Sigmoid colon (tissue), 4 donors: ENCODE measurements around the gene ALDH3B2.

Experiments used
- EP300 ChIP-seq, 4 donors: sonication (generic); formaldehyde crosslinking; IDR thresholded peaks; one replicate each; pipeline ENCODE4 v1.6.1; 2017; ENCODE audit warnings: antibody characterized with exemption in 4 of 4
- POLR2A ChIP-seq, 2 donors: fragments of 450-650 bp; IDR thresholded peaks; one replicate each; pipeline ENCODE4 v1.6.1; 2016; ENCODE audit warnings: antibody characterized with exemption in 2 of 2, mild to moderate bottlenecking in 2 of 2, moderate library complexity in 2 of 2
- POLR2AphosphoS5 ChIP-seq, 4 donors: sonication (generic); formaldehyde crosslinking; IDR thresholded peaks; one replicate each; pipeline ENCODE4 v1.6.1; 2017; ENCODE audit warnings: antibody characterized with exemption in 4 of 4
- TF ChIP-seq, protein P1 (sequence below), 4 experiments: fragments of 450-650 bp in 3 of 4; fragments of 200-600 bp in 1 of 4; IDR thresholded peaks; one replicate each; pipeline ENCODE4 v1.5.1; 2016 to 2019; ENCODE audit warnings: antibody characterized with exemption in 4 of 4, mild to moderate bottlenecking in 3 of 4, moderate library complexity in 2 of 4

DNA sequence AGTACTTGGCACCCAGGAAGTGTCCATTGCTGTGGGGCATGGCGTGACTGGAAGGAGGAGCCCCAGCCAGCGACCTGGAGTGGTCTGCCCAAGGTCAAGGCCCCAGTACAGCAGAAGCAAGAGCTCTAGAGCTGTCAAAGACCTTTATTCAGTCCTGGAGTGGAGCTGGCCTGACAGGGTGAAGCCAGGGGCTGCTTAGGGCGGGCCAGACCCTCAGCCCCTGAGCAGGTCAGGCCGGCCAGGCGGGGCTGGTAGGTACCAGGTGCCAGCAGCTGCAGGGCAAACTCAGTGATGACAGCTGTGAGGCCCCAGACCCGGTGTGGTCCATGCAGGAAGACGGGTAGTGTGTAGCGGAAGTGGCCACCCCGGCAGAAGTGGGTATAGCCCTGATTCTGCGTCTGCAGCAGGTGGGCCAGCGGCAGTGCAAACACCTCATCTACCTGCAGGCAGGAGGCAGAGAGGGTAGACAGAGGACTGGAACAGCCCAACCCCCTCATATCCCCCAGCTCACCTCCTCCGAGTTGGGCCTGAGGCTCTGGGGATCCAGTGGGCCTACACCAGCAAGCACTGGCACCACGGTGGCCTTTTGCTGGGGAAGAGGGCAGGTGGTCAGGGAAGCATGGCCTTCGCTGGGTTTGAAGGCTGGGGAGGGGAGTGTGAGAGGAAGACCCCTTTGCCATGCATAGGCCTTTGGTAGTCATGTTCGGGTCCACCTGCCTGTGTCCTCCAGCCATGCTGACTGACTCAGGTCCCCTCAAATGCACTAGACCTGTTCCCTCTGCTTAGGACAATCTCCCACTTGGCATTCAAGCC lies 46.4 kb downstream of the ALDH3B2 start:
- TF ChIP-seq, protein P1, sequence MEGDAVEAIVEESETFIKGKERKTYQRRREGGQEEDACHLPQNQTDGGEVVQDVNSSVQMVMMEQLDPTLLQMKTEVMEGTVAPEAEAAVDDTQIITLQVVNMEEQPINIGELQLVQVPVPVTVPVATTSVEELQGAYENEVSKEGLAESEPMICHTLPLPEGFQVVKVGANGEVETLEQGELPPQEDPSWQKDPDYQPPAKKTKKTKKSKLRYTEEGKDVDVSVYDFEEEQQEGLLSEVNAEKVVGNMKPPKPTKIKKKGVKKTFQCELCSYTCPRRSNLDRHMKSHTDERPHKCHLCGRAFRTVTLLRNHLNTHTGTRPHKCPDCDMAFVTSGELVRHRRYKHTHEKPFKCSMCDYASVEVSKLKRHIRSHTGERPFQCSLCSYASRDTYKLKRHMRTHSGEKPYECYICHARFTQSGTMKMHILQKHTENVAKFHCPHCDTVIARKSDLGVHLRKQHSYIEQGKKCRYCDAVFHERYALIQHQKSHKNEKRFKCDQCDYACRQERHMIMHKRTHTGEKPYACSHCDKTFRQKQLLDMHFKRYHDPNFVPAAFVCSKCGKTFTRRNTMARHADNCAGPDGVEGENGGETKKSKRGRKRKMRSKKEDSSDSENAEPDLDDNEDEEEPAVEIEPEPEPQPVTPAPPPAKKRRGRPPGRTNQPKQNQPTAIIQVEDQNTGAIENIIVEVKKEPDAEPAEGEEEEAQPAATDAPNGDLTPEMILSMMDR (IDR thresholded peaks at IDR 0.05): no peak
- TF ChIP-seq POLR2AphosphoS5 (IDR thresholded peaks at IDR 0.05): no peak
- no peak for TF ChIP-seq POLR2A (IDR thresholded peaks at IDR 0.05)
- TF ChIP-seq EP300 (IDR thresholded peaks at IDR 0.05): no peak
